NCI-H460 (cell line): ENCODE results near the gene NPY. TPM values are rescaled to one million over a fixed set of nuclear protein-coding genes. Genes with fewer than 3 reads are reported as not detected.

Source experiments
- DNase-seq: peaks from one replicate; pipeline ENCODE4 v3.0.0-alpha.2; 2016; ENCODE audit warnings: low read depth; ENCODE audit errors: extremely low read depth
- total RNA-seq: library from RNA; depleted of rRNA; stranded (reverse); fragments of >200 nt; shearing (Covaris generic); gene quantifications from 2 replicates; pipeline ENCODE4 v1.2.3, GENCODE V29; 2014

NPY gene
- total RNA-seq, 1 experiment from 2014 or later = not detected

DNA sequence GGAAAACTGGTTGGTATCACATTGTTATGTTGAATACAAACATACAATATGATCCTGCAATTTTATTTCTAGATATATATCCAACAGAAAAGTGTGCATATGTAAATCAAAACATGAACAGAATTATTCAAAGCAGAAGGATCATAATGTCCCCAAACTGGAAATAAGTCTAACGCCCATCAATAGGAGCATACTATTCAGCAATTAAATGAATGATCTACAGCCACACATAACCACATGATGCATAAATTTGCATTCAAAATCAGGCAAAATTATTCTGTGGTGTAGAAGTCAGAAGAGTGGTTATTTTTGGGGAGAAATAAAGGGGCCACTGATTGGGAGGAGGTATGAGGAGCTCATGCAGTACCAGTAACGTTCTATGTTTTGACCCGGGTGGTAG is 28.6 kb downstream of the NPY start:
- no peak for DNase-seq

- DNase-seq = no peak
These were observed 29.8 kb downstream of the NPY start for GRCh38 chr7:24313777-24314176.

GRCh38 chr7:24316340-24316739 is 32.4 kb downstream of the NPY start:
- no peak for DNase-seq

DNA sequence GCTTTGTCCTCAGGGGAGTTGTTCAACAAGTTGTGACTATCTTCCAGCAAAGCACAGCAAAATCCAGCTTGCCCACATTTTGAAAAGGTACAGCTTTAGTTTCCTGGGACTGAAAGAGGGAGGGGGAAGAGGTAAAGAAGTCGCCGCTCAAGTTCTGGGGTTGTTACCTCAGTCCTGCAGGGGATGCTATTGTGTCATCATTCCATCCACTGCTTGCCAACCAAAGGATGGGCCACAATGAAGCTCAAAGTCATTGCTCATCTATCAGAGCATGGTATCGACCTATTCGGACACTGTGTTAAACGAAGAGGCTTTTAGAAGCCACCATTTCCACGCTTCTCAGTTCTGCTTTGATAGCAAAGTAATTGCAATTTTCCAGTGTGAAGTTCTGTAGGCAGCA is 34.3 kb downstream of the NPY start:
- no peak for DNase-seq

DNA sequence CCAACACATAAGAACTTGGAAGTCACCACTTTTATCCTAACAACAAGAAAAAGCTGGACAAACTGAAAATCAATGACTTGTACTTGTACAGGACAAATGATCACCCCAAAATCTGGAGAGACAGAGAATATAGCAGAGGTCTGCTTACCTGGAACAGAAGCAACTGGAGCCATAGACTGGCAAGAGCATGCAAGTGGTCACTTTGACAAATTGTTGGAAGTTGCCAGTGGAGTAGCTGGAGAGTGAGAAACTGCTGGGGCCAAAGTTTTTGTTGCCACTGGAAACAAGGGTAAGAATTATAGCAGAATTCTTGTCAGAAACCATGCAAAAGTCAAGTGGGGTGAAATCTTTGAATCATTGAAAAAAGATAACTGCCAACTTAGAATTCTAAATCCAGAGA is 35.2 kb downstream of the NPY start:
- DNase-seq = no peak

DNA sequence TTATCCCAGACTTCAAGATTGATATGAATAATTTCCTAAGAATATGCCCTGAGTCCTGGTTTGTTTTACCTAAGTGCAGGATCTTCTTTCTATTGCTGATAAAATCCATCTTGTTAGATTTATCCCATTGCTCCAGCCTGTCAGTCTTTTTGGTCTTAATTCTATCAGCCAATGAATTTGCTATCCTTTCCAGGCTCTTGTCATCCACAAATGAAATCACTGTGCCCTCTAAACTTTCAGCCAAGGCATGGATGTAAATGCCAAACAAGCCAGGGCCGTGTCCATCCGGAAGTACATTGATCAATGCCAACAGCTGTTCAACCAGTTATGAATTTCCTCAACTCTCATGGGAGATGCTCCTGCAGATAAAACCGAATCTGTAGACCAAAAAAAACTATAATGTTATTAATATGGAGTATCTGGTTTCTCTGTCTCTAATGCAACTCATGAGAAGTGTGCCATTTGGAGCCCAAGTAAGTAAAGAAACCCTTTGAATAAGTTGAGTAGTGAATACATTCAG is 40.0 kb downstream of the NPY start:
- DNase-seq = no peak

GRCh38 chr7:24325708-24326107 is 41.7 kb downstream of the NPY start:
- DNase-seq = no peak

DNA sequence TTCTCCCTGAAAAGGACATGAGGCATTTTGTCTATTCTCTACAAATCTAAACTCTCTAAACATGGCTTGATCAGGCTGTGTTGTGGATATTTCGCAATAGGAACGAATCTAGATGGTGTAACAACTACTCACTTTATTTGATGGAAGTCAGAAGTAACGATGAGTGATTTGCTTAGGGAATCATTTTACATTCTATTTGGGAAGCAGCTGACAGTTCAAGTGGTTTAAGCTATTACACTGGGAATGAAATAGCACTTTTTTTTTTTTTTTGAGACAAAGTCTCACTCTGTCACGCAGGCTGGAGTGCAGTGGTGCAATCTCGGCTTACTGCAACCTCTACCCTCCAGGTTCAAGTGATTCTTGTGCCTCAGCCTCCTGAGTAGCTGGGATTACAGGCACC is 44.1 kb downstream of the NPY start:
- no peak for DNase-seq

DNA sequence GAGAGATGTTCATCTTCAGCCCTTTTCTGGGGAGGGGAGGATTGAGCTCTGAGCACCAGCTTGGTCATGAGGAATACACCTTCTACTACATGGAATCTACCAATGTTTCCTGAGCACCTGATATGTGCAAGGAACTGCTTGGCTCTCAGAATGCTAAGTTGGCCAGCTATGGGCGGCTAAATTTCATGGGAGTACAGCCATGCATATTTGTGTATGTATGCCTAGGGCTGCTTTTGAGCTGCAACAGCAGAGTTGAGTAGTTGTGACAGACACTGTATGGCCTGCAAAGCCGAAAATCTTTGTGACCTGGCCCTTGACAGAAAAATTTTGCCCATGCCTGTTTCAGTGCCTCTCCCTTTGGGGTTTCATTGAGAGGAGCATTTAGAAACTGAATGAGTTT is 44.9 kb downstream of the NPY start:
- DNase-seq = no peak

DNA sequence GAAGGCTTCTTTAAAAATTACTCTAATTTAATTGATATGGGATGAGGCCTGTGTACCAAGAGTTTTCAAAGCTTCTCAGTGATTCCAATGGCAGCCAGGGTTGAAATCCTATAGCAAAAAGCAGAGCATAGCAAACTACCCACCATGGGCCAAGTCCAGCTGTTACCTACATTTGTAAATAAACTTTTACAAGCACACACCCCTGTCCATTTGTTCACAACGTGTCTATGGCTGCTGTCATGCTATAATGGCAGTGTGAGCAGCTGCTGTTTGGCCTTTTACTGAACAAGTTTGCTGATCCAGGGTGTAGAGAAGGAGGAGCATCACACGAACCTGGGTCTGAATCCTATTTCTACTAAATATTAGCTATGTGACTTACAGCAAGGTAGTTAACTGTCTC is 50.0 kb downstream of the NPY start:
- DNase-seq = no peak

DNA sequence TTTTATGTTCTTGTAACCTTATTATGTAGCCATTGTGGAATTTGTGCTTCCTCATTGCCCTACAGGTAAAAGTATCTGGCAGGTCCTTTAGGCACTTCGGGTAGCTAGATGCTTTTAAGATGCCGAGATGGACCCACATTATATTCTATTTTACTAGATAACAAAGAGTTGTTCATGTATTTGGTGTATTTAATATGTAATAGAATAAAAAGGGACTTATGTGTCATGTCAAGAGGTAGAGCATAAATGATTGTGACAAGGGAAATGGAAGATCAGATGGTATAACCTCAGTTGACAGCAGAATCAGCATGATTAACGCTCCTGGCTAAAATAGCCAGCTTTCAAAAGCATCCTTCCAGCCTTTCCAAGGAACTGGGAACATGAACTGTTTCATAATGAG is 50.6 kb downstream of the NPY start:
- no peak for DNase-seq

DNA sequence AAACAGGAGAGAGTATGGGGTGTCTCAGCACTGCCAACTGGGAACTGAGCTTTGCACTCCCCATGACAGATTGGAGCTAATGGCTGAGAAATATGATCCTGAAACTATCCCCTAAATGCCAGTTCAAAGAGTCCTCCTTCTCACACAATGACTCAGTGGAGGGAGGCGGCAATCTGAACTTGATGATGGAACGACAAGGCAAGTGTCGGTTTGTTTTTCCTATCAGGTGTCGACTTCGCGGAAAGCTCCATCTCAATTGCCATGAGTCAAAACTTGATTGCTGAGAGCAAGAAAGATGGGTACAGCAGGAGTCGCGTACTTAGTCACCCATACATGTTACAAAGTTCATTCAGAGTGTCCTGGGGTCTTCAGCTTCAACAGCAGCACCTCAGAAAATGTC is 52.5 kb downstream of the NPY start:
- no peak for DNase-seq

GRCh38 chr7:24337180-24337579 is 53.2 kb downstream of the NPY start:
- no peak for DNase-seq

GRCh38 chr7:24339575-24339974 is 55.6 kb downstream of the NPY start:
- no peak for DNase-seq

DNA sequence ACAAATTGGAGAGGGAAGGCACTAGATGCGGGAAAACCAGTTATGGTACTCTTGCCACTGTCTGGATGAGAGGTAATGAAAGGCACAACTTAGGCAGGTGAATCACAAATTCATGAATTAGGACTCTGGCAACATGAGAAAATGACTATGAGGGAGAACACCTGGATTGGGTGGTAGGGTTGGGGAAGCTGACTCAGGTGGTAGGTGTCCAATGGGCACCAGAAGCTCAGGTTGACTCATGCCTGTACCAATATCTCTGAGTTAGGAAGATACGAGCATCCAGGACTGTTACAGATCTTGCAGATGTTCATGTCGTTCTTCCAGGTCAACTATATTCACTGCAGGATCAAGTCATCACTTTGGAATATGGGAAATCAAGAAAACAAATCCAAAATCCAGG is 56.7 kb downstream of the NPY start:
- no peak for DNase-seq
